ENCODE results near the gene P2RY2. TPM values are rescaled to one million over a fixed set of nuclear protein-coding genes. Genes with fewer than 3 reads are reported as not detected.

Gene P2RY2
- total RNA-seq, 1 donor = under 0.01 TPM

- TF ChIP-seq CTCF (IDR thresholded peaks at IDR 0.05; ENCODE audit: insufficient read depth, low read depth, low read length) = no peak
Observed at GRCh38 chr11:73248526-73249185, 30.6 kb downstream of the P2RY2 start.

GRCh38 chr11:73249304-73249703 lies 31.2 kb downstream of the P2RY2 start:
- H3K4me3 ChIP-seq (ENCODE audit: low read depth, low read length) = no peak overlapping the region
- no peak for DNase-seq (ENCODE audit: low read depth)
- TF ChIP-seq CTCF (IDR thresholded peaks at IDR 0.05; ENCODE audit: insufficient read depth, low read depth, low read length) = no peak

More at GRCh38 chr11:73248526-73249185, 30.6 kb downstream of the P2RY2 start:
- no peak overlapping the region for H3K4me3 ChIP-seq (ENCODE audit: low read depth, low read length)
- DNase-seq (ENCODE audit: low read depth) = no peak

- DNase-seq (ENCODE audit: low read depth) = no peak
- TF ChIP-seq CTCF (IDR thresholded peaks at IDR 0.05; ENCODE audit: insufficient read depth, low read depth, low read length) = no peak
- no peak overlapping the region for H3K4me3 ChIP-seq (ENCODE audit: low read depth, low read length)
Observed at GRCh38 chr11:73249853-73250783, 32.0 kb downstream of the P2RY2 start.

- no peak for TF ChIP-seq CTCF (IDR thresholded peaks at IDR 0.05; ENCODE audit: insufficient read depth, low read depth, low read length)
- no peak for DNase-seq (ENCODE audit: low read depth)
- no peak overlapping the region for H3K4me3 ChIP-seq (ENCODE audit: low read depth, low read length)
Observed at GRCh38 chr11:73252577-73253191, 34.6 kb downstream of the P2RY2 start.

- peak; percentile 65 for DNase-seq (ENCODE audit: low read depth)
- no peak overlapping the region for H3K4me3 ChIP-seq (ENCODE audit: low read depth, low read length)
- TF ChIP-seq CTCF (IDR thresholded peaks at IDR 0.05; ENCODE audit: insufficient read depth, low read depth, low read length) = no peak
Observed at GRCh38 chr11:73257342-73258103, 39.4 kb downstream of the P2RY2 start.
